Astrocyte of the spinal cord (primary cell): ENCODE results near the gene CEMIP2.

Experiments
- DNase-seq: peaks from one replicate; pipeline ENCODE4 v3.0.0; 2011; ENCODE audit warnings: low read depth, low spot score
- H3K4me3 ChIP-seq: 2 replicates; pipeline ENCODE4 v1.5.1; 2011; ENCODE audit warnings: low read depth, mild to moderate bottlenecking, low read length, moderate library complexity
- in situ Hi-C: cut with HindIII; loops from 2 replicates; pipeline ENCODE4 v1.10.0; 2017; ENCODE audit warnings: low sequenced_read_pairs
- TF ChIP-seq, protein P1 (sequence below): IDR thresholded peaks from 2 replicates; pipeline ENCODE4 v1.5.1; 2012; ENCODE audit warnings: low read depth, mild to moderate bottlenecking, low read length, inconsistent platforms

CEMIP2 gene

DNA sequence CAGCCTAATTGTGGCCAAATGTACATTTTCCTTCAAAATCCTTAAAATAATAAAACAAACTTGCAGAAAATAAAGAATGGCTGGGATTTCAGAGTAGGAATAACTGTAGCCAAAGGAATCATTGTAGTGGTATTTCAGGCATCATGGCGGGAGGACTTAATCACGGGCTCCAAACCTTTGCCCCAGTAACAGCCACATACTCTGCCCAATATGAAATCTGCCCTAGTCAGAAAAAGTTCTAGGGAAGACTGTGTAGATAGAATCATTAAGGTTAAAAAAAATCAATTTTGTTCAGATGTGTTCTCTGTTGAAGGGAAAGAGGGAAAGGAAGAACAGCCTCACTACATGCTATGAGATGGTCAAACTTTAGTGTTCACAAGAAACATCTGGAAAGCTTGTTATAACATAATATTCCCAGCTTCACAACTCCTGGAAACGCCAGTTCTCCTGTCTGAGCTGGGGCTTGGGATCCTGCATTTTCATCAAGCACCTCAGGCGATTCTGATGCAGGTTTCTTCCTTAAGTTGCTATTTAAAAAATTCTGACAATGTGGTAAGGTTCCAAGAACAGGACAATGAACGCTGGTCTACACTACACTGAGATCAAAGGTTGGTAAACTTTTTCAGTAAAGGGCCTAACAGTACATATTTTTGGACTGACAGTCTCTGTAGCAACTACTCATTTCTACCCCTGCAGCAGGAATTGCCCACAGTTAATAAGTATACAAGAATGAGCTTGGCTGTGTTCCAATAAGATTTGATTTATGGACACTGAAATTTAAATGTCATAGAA is 87.9 kb downstream of the CEMIP2 start:
- peak; percentile 37 for DNase-seq
- H3K4me3 ChIP-seq, result no peak overlapping the region
- in situ Hi-C loops, result no loop called here
- TF ChIP-seq, protein P1, sequence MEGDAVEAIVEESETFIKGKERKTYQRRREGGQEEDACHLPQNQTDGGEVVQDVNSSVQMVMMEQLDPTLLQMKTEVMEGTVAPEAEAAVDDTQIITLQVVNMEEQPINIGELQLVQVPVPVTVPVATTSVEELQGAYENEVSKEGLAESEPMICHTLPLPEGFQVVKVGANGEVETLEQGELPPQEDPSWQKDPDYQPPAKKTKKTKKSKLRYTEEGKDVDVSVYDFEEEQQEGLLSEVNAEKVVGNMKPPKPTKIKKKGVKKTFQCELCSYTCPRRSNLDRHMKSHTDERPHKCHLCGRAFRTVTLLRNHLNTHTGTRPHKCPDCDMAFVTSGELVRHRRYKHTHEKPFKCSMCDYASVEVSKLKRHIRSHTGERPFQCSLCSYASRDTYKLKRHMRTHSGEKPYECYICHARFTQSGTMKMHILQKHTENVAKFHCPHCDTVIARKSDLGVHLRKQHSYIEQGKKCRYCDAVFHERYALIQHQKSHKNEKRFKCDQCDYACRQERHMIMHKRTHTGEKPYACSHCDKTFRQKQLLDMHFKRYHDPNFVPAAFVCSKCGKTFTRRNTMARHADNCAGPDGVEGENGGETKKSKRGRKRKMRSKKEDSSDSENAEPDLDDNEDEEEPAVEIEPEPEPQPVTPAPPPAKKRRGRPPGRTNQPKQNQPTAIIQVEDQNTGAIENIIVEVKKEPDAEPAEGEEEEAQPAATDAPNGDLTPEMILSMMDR, result no peak

DNA sequence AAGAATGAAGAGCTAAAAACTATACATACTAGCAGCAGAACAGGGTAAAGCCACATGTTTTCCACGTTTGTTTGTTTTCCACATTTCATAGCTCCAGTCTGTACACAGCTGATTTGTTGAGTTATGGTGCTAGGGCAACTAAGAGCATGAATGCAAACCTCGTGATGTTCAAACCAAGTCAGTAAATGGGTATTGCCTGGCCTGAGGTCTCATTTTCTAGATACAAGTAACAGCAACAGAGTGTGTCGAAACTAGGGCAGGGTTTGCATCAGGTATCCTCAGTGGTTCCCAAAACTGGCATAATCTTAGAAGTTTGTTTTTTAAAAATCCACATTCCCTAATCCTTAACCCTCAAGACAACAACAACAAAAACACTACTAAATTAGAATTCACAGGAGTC is 89.3 kb downstream of the CEMIP2 start:
- in situ Hi-C loops, result no loop called here
- no peak overlapping the region for H3K4me3 ChIP-seq
- TF ChIP-seq, protein P1, result no peak
- no peak for DNase-seq

DNA sequence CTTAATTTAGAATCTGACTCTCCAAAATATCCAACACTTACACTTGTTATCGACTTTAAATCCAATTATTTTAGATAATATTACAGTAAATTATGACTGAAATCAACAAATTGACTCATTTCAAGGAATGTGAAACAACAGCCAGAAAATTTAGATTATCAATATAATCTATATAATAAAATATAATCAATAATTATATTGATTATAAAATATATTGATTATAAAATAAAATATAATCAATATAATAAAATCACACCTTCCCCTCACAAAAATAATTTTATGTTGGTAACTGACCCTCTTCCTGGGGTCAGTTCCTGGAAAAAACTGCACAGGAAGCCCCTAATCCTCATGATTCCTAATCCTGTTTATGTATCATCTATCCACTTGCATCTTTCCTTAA is 91.1 kb downstream of the CEMIP2 start:
- in situ Hi-C loops, result no loop called here
- DNase-seq, result no peak

DNA sequence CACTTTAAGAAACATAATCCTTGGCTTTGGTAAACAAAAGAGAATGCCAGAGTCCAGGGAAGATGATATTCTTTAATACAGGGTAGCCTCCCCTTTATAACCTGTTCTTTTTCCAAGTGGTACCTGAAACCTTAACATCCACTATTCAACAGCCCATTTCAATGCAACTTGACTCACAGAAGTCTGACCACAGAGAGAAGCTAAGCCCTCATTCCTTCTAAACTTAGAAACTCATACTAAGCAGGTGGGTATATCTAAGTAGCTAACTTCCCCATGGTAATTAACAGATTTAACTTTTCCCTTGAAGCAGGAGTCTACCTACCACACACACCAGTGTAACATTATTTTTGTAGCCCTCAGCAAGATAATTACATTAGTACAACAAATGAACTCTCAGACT is 91.9 kb downstream of the CEMIP2 start:
- in situ Hi-C loops, result no loop called here
- TF ChIP-seq, protein P1, result no peak
- no peak overlapping the region for H3K4me3 ChIP-seq
- no peak for DNase-seq

More for the DNA sequence above, 91.1 kb downstream of the CEMIP2 start:
- TF ChIP-seq, protein P1, result no peak
- H3K4me3 ChIP-seq, result no peak overlapping the region

DNA sequence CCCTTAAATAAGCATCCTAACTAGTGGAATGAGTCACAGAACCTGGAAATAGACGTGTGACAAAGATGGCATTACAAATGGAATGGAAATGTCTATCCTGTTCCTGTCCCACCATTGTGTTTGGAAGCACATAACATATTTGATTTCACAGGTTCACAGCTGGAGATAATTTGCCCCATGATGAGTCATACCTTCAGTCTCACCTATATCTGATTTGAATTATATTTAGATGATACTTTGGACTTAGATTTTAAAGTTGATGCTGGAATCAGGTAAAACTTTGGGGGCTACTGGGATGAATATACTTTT is 92.5 kb downstream of the CEMIP2 start:
- DNase-seq, result no peak
- H3K4me3 ChIP-seq, result no peak overlapping the region

DNA sequence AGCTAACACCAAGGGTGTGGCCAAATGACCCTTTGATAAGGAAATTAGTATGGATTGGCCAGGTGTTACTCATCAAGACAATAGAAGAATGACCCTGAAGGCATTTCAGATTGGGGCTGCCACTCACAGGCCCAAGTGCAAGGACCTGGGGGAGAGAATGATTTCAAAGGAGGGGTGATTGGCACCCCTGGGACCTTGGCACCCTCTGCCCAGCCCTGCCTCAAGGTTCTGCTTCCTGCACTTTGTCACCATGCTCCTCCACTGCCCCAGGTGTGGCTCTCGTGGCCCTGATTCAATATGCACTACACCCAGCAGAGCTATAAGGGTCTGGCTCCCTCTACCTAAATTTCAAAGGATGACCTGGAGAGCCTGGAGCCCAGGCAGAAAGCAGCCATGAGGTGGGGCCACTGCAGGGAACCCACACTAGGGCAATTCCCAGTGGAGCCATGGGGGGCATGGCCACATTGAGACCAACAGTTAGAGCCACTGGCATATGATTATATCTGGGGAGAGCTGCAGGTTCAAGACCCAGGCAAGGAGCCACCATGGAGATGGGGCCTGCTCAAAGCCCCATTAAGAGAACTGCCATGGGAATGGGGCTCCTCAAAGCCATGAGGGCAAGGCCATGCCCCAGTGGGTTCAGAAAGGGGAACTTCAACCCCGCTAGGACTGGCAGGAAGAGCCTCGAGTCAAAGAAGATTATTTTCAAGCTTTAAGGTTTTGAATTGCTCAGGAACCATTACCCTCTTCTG is 93.0 kb downstream of the CEMIP2 start:
- H3K4me3 ChIP-seq, result no peak overlapping the region
- TF ChIP-seq, protein P1, result no peak
- in situ Hi-C loops, result no loop called here
- no peak for DNase-seq

More for the DNA sequence above, 92.5 kb downstream of the CEMIP2 start:
- TF ChIP-seq, protein P1, result no peak
- in situ Hi-C loops, result no loop called here
